Subcutaneous preadipocyte (primary cell): ENCODE data around the gene MXRA7. TPM values are rescaled to one million over a fixed set of nuclear protein-coding genes. Genes with fewer than 3 reads are reported as not detected.

Experiments
- small RNA-seq: library from RNA; depleted of rRNA; stranded (forward); fragments of <200 nt; gene quantifications from one replicate; pipeline ENCODE3, GENCODE V24; 2012
- total RNA-seq: library from RNA; depleted of rRNA; stranded (reverse); fragments of >200 nt; gene quantifications from 2 replicates; pipeline ENCODE4 v1.2.3, GENCODE V29; 2012

Gene MXRA7
- total RNA-seq: 192 and 250 TPM in 2 replicates

GRCh38 chr17:76710863-76711611 lies at the start of gene MXRA7:
Gene MXRA7, minus strand, starts transcription at chr17:76710965. Its CDS starts 19 bp downstream, at chr17:76710946.

GRCh38 chr17:76737676-76738467 lies 27.1 kb upstream of the MXRA7 start, which contains the start of gene MFSD11:
Gene MFSD11, plus strand, starts transcription at chr17:76738119. Its CDS starts 234 bp downstream, at chr17:76738353.

GRCh38 chr17:76737082-76737675 lies 26.4 kb upstream of the MXRA7 start, which contains the start of gene SRSF2:
Gene SRSF2, minus strand, starts transcription at chr17:76737331. Its CDS starts 171 bp downstream, at chr17:76737160.

GRCh38 chr17:76726776-76727718 lies 16.3 kb upstream of the MXRA7 start, which contains the start of gene METTL23:
Gene METTL23, plus strand, starts transcription at chr17:76726839. Its CDS starts 2,872 bp downstream, at chr17:76729711.

GRCh38 chr17:76726231-76726775 lies 15.5 kb upstream of the MXRA7 start, which contains the start of gene JMJD6:
Gene JMJD6, minus strand, starts transcription at chr17:76726606. Its CDS starts 131 bp downstream, at chr17:76726475.

GRCh38 chr17:76643553-76644148 lies 67.1 kb downstream of the MXRA7 start, which contains the start of gene ST6GALNAC1:
Gene ST6GALNAC1, minus strand, starts transcription at chr17:76643757. Its CDS starts 119 bp downstream, at chr17:76643638.

Small RNA genes within 50 kb of the gene (small RNA-seq; reads per million reads assigned to genes)
- not detected for gene AC005837.3
- not detected for gene RF02271
- 0.11 reads per million for gene RNU6-227P
- not detected for gene RNU6-97P
- gene RNY4P36: not detected

Other genes with a start within 250 kb of the MXRA7 start
- gene AANAT, start 243.4 kb downstream of the MXRA7 start, total RNA-seq: under 0.01 TPM in 1 of 2 replicates, not detected in the other
- gene RHBDF2, start 209.5 kb downstream of the MXRA7 start, total RNA-seq: 1.1 and 5.1 TPM in 2 replicates
- 13.9 and 19.1 TPM in 2 replicates for gene CYGB, start 173.3 kb downstream of the MXRA7 start, total RNA-seq
- gene PRCD, start 170.9 kb downstream of the MXRA7 start, total RNA-seq: 4.0 and 4.1 TPM in 2 replicates
- 0.20 TPM in 1 of 2 replicates, not detected in the other for gene ST6GALNAC2, start 125.1 kb downstream of the MXRA7 start, total RNA-seq
- gene ST6GALNAC1, start 67.2 kb downstream of the MXRA7 start, total RNA-seq: not detected in 2 replicates
- 11.8 and 15.6 TPM in 2 replicates for gene JMJD6, start 15.6 kb upstream of the MXRA7 start, total RNA-seq
- gene METTL23, start 15.9 kb upstream of the MXRA7 start, total RNA-seq: 21.7 and 26.2 TPM in 2 replicates
- 163 and 201 TPM in 2 replicates for gene SRSF2, start 26.4 kb upstream of the MXRA7 start, total RNA-seq
- gene MFSD11, start 27.2 kb upstream of the MXRA7 start, total RNA-seq: 23.1 and 23.9 TPM in 2 replicates
- 0.20 and 0.37 TPM in 2 replicates for gene MGAT5B, start 157.4 kb upstream of the MXRA7 start, total RNA-seq